K562 (cell line): Measurements from ENCODE around the gene GP1BB. TPM values are rescaled to one million over a fixed set of nuclear protein-coding genes. Genes with fewer than 3 reads are reported as not detected.

Experiments used
- CBX3 ChIP-seq, 2 experiments: IDR thresholded peaks; 1 replicate in 1 of 2; 2 replicates in 1 of 2; pipeline ENCODE4 v1.6.1; 2012; ENCODE audit warnings: inconsistent platforms in 2 of 2, low read length in 2 of 2, borderline replicate concordance in 1 of 2, control low read depth in 1 of 2
- ETV1 ChIP-seq: fragments of 450-650 bp; conservative IDR thresholded peaks from 2 replicates; pipeline ENCODE4 v1.6.1; 2016; ENCODE audit warnings: missing genetic modification characterization, control low read depth, low read depth, missing compliant biosample characterization
- HMGN3 ChIP-seq: IDR thresholded peaks from 2 replicates; pipeline ENCODE4 v1.6.1; 2011; ENCODE audit warnings: borderline replicate concordance, low read depth, mild to moderate bottlenecking, mixed read lengths, low read length; ENCODE audit not compliant: insufficient read length; ENCODE audit errors: extremely low read depth
- PURB ChIP-seq: sonication (generic); formaldehyde crosslinking; IDR thresholded peaks from 2 replicates; pipeline ENCODE4 v1.9.0; 2021; ENCODE audit warnings: low read depth, mild to moderate bottlenecking, missing genetic modification reagents
- SRSF3 ChIP-seq: fragments of 200-400 bp; formaldehyde crosslinking; IDR thresholded peaks from 2 replicates; pipeline ENCODE4 v1.6.1; 2016; ENCODE audit warnings: mild to moderate bottlenecking, low read length, moderate library complexity; ENCODE audit not compliant: insufficient read depth
- ZBTB7A ChIP-seq: IDR thresholded peaks from 2 replicates; pipeline ENCODE4 v1.6.1; 2011; ENCODE audit warnings: low read depth, mild to moderate bottlenecking, low read length, moderate library complexity, borderline replicate concordance; ENCODE audit not compliant: control insufficient read depth
- ZKSCAN3 ChIP-seq: fragments of 250-450 bp; sonication (Bioruptor Pico); IDR thresholded peaks from 2 replicates; pipeline ENCODE4 v1.4.0; 2020
- ZNF232 ChIP-seq: sonication (generic); formaldehyde crosslinking; IDR thresholded peaks from 2 replicates; pipeline ENCODE4 v1.8.0; 2022; ENCODE audit warnings: mild to moderate bottlenecking, missing genetic modification reagents
- ZNF384 ChIP-seq: IDR thresholded peaks from 2 replicates; pipeline ENCODE4 v1.6.1; 2012; ENCODE audit warnings: low read depth, low read length, improper control_type of control experiment
- ZNF668 ChIP-seq: fragments of 250-450 bp; sonication (Bioruptor Pico); IDR thresholded peaks from 2 replicates; pipeline ENCODE4 v1.8.0; 2022; ENCODE audit warnings: mild to moderate bottlenecking, inconsistent platforms
- ZNF695 ChIP-seq: fragments of 450-650 bp; formaldehyde crosslinking; IDR thresholded peaks from 2 replicates; pipeline ENCODE4 v1.4.0; 2020; ENCODE audit warnings: mild to moderate bottlenecking, moderate library complexity
- ZNF717 ChIP-seq: fragments of 250-450 bp; sonication (Bioruptor Pico); IDR thresholded peaks from 2 replicates; pipeline ENCODE4 v1.5.0; 2021
- ZZZ3 ChIP-seq: fragments of 450-650 bp; IDR thresholded peaks from 2 replicates; pipeline ENCODE4 v1.6.1; 2016; ENCODE audit warnings: antibody characterized with exemption, mild to moderate bottlenecking, moderate library complexity
- polyA plus RNA-seq, 8 experiments: library from polyadenylated mRNA; depleted of rRNA in 4 of 8; stranded (reverse) in 5 of 8; unstranded in 3 of 8; fragments of >200 nt; fragmentation: Nextera tagmentation in 2 of 8; fragmentation: Illumina TruSeq in 1 of 8; extraction: Ambion mirVana in 2 of 8; extraction: Trizol in 1 of 8; gene quantifications; 2 replicates each; pipeline versions ENCODE4 v1.2.1 to v1.2.3, GENCODE V29; 2011 to 2014; ENCODE audit warnings: inconsistent platforms in 1 of 8, missing spikeins in 1 of 8
- total RNA-seq, 7 experiments: library from RNA; depleted of rRNA in 6 of 7; stranded (reverse); fragments of >200 nt in 6 of 7; fragmentation: Illumina TruSeq in 2 of 7; extraction: Trizol in 2 of 7; gene quantifications; 2 replicates each; pipeline versions ENCODE4 v1.2.1 to v1.2.3, GENCODE V29; 2011 to 2021; ENCODE audit warnings: low replicate concordance in 1 of 7
- TF ChIP-seq, protein P1 (sequence below): fragments of 450-650 bp; IDR thresholded peaks from 2 replicates; pipeline ENCODE4 v1.6.1; 2017; ENCODE audit warnings: antibody characterized with exemption, mild to moderate bottlenecking
- TF ChIP-seq, protein P2 (sequence below): fragments of 150-350 bp; conservative IDR thresholded peaks from 2 replicates; pipeline ENCODE4 v1.6.1; 2014; ENCODE audit warnings: low read length
- TF ChIP-seq, protein P3 (sequence below): fragments of 450-650 bp; IDR thresholded peaks from 2 replicates; pipeline ENCODE4 v1.6.1; 2017; ENCODE audit warnings: antibody characterized with exemption
- TF ChIP-seq, protein P4 (sequence below): fragments of 450-650 bp; IDR thresholded peaks from 2 replicates; pipeline ENCODE4 v1.6.1; 2016; ENCODE audit warnings: missing biosample characterization, missing genetic modification characterization

The GP1BB gene
- total and polyA plus RNA-seq, 9 of the 15 experiments (the other 6 are each of a cell fraction or from before 2014, with no cell fraction given): 0.69 to 162 (median 2.8) TPM

DNA sequence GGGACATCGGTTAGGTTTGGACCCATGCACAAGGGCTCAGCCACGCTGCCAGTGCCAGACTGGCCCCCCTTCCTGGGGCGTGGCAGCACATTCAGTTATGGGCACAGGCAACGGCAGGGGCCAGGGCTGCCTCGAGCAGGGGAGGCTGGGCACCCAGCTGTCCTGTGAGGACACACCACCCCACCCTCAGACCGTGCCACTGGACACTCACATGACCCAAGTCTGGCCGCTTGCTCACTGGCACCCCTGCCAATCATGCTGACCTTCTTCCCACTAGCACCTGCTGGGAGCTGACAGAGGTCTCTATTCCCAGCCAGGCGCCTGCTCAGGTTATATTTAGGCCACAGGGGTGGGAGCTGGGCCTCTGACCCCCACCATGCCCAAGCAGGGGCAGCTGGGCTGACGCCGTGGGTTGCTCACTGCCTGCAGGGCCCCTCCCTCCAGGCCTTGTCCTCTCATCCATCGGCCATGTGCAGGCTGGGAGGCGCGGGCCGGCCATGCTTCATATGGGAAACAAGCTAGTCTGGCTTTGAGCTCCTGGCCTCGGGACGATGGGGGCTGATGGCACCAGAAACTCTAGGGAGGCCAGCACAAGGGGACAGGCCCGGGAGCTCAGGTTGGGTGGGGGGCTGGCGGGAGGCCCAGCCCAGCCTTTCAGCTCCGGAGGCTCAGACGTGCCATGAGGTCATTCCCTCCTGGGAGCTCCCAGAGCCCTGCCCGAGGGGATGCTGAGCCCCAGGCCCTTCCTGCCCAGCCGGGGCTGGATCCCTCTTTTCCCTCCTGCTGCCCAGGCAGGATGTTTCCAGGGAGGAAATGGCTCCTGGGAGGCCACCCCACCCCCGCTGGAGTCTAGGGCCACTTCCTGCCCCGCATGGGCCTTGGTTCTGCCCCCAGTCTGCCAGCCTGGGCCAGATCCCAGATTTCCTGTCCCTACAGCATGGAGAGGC lies 22.1 kb downstream of the GP1BB start (continued):
- TF ChIP-seq, protein P1, sequence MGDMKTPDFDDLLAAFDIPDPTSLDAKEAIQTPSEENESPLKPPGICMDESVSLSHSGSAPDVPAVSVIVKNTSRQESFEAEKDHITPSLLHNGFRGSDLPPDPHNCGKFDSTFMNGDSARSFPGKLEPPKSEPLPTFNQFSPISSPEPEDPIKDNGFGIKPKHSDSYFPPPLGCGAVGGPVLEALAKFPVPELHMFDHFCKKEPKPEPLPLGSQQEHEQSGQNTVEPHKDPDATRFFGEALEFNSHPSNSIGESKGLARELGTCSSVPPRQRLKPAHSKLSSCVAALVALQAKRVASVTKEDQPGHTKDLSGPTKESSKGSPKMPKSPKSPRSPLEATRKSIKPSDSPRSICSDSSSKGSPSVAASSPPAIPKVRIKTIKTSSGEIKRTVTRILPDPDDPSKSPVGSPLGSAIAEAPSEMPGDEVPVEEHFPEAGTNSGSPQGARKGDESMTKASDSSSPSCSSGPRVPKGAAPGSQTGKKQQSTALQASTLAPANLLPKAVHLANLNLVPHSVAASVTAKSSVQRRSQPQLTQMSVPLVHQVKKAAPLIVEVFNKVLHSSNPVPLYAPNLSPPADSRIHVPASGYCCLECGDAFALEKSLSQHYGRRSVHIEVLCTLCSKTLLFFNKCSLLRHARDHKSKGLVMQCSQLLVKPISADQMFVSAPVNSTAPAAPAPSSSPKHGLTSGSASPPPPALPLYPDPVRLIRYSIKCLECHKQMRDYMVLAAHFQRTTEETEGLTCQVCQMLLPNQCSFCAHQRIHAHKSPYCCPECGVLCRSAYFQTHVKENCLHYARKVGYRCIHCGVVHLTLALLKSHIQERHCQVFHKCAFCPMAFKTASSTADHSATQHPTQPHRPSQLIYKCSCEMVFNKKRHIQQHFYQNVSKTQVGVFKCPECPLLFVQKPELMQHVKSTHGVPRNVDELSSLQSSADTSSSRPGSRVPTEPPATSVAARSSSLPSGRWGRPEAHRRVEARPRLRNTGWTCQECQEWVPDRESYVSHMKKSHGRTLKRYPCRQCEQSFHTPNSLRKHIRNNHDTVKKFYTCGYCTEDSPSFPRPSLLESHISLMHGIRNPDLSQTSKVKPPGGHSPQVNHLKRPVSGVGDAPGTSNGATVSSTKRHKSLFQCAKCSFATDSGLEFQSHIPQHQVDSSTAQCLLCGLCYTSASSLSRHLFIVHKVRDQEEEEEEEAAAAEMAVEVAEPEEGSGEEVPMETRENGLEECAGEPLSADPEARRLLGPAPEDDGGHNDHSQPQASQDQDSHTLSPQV: no peak
- no peak for TF ChIP-seq ZKSCAN3 (CRISPR knock-in tag)
- TF ChIP-seq, protein P2, sequence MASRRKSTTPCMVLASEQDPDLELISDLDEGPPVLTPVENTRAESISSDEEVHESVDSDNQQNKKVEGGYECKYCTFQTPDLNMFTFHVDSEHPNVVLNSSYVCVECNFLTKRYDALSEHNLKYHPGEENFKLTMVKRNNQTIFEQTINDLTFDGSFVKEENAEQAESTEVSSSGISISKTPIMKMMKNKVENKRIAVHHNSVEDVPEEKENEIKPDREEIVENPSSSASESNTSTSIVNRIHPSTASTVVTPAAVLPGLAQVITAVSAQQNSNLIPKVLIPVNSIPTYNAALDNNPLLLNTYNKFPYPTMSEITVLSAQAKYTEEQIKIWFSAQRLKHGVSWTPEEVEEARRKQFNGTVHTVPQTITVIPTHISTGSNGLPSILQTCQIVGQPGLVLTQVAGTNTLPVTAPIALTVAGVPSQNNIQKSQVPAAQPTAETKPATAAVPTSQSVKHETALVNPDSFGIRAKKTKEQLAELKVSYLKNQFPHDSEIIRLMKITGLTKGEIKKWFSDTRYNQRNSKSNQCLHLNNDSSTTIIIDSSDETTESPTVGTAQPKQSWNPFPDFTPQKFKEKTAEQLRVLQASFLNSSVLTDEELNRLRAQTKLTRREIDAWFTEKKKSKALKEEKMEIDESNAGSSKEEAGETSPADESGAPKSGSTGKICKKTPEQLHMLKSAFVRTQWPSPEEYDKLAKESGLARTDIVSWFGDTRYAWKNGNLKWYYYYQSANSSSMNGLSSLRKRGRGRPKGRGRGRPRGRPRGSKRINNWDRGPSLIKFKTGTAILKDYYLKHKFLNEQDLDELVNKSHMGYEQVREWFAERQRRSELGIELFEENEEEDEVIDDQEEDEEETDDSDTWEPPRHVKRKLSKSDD: no peak
- no peak for TF ChIP-seq CBX3 (IDR thresholded peaks at IDR 0.05; ENCODE audit: borderline replicate concordance in 1 of 2, low read length in 2 of 2)
- TF ChIP-seq ZNF668 (CRISPR knock-in tag): no peak
- TF ChIP-seq ZZZ3: no peak
- no peak for TF ChIP-seq ZNF695 (CRISPR knock-in tag)
- TF ChIP-seq, protein P3, sequence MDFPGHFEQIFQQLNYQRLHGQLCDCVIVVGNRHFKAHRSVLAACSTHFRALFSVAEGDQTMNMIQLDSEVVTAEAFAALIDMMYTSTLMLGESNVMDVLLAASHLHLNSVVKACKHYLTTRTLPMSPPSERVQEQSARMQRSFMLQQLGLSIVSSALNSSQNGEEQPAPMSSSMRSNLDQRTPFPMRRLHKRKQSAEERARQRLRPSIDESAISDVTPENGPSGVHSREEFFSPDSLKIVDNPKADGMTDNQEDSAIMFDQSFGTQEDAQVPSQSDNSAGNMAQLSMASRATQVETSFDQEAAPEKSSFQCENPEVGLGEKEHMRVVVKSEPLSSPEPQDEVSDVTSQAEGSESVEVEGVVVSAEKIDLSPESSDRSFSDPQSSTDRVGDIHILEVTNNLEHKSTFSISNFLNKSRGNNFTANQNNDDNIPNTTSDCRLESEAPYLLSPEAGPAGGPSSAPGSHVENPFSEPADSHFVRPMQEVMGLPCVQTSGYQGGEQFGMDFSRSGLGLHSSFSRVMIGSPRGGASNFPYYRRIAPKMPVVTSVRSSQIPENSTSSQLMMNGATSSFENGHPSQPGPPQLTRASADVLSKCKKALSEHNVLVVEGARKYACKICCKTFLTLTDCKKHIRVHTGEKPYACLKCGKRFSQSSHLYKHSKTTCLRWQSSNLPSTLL: no peak
- TF ChIP-seq SRSF3: no peak
- TF ChIP-seq ZNF717: no peak
- no peak for TF ChIP-seq ZNF232 (CRISPR knock-in tag)
- no peak for TF ChIP-seq ZNF384
- peak; percentile 47; the same call in 1 of the 2 replicates for TF ChIP-seq ZBTB7A
- TF ChIP-seq, protein P4, sequence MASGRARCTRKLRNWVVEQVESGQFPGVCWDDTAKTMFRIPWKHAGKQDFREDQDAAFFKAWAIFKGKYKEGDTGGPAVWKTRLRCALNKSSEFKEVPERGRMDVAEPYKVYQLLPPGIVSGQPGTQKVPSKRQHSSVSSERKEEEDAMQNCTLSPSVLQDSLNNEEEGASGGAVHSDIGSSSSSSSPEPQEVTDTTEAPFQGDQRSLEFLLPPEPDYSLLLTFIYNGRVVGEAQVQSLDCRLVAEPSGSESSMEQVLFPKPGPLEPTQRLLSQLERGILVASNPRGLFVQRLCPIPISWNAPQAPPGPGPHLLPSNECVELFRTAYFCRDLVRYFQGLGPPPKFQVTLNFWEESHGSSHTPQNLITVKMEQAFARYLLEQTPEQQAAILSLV (tag): no peak
- TF ChIP-seq PURB: no peak
- TF ChIP-seq ETV1 (tag): no peak
- peak; percentile 13 for TF ChIP-seq HMGN3
